SK-N-SH (cell line): Measurements from ENCODE around the gene HYCC1. TPM values are rescaled to one million over a fixed set of nuclear protein-coding genes. Genes with fewer than 3 reads are reported as not detected.
A peak's percentile ranks its signal among the peaks of the same experiment; 100 is the strongest.

ENCODE experiments used
- CTCF ChIA-PET: fragments of 300-600, 350-600 bp; formaldehyde crosslinking; extraction: SDS; loops from one replicate; lab custom pipeline; 2021; lab: Yijun Ruan, JAX
- POLR2A ChIA-PET: fragments of 350-600 bp; sonication (Branson Sonifier 250); formaldehyde crosslinking; extraction: SDS; loops from one replicate; lab custom pipeline; 2020; ENCODE audit warnings: antibody characterized with exemption, inconsistent platforms; lab: Yijun Ruan, JAX
- DNase-seq: peaks from one replicate; pipeline ENCODE4 v3.0.0; 2012
- H2AFZ ChIP-seq: fragments of 200-600 bp; sonication (generic); 2 replicates; pipeline ENCODE4 v1.8.1; 2016; ENCODE audit warnings: antibody characterized with exemption, mild to moderate bottlenecking, low read depth
- H3F3A ChIP-seq: fragments of 200-600 bp; sonication (generic); replicated peaks from 2 replicates; pipeline ENCODE3; 2016; ENCODE audit warnings: antibody characterized with exemption, mild to moderate bottlenecking; ENCODE audit not compliant: insufficient read depth
- H3K27ac ChIP-seq, 2 experiments: fragments of 200-500 bp in 1 of 2; fragments of 200-600 bp in 1 of 2; sonication (Bioruptor generic) in 1 of 2; sonication (generic), shearing (Covaris generic) in 1 of 2; 2 replicates each; pipeline versions ENCODE4 v1.5.1 to v1.6.1; 2014 to 2016; ENCODE audit warnings: low read depth in 2 of 2, inconsistent platforms in 1 of 2, low read length in 1 of 2, mild to moderate bottlenecking in 1 of 2, mixed read lengths in 1 of 2
- H3K27me3 ChIP-seq: fragments of 200-600 bp; sonication (generic), shearing (Covaris generic); 2 replicates; pipeline ENCODE4 v1.6.1; 2016; ENCODE audit warnings: mixed run types; ENCODE audit not compliant: insufficient read depth
- H3K36me3 ChIP-seq, 2 experiments: fragments of 200-500 bp in 1 of 2; fragments of 200-600 bp in 1 of 2; sonication (Bioruptor generic) in 1 of 2; sonication (generic) in 1 of 2; replicated peaks in 1 of 2; 2 replicates each; pipeline versions ENCODE3 to v1.5.1; 2014 to 2016; ENCODE audit warnings: low read length in 1 of 2, mild to moderate bottlenecking in 1 of 2; ENCODE audit not compliant: insufficient read depth in 2 of 2, control insufficient read depth in 1 of 2
- H3K4me1 ChIP-seq, 2 experiments: fragments of 200-500 bp in 1 of 2; fragments of 200-600 bp in 1 of 2; sonication (Bioruptor generic) in 1 of 2; sonication (generic), shearing (Covaris generic) in 1 of 2; 2 replicates each; pipeline versions ENCODE4 v1.5.1 to v1.6.1; 2014 to 2016; ENCODE audit warnings: low read depth in 1 of 2, low read length in 1 of 2, mixed run types in 1 of 2; ENCODE audit not compliant: insufficient read depth in 2 of 2, control insufficient read depth in 1 of 2
- H3K4me2 ChIP-seq: fragments of 200-600 bp; sonication (generic), shearing (Covaris generic); 2 replicates; pipeline ENCODE4 v1.6.1; 2017; ENCODE audit warnings: mixed run types
- H3K4me3 ChIP-seq, 2 experiments: fragments of 200-500 bp in 1 of 2; fragments of 200-600 bp in 1 of 2; sonication (Bioruptor generic) in 1 of 2; sonication (generic), shearing (Covaris generic) in 1 of 2; 2 replicates each; pipeline versions ENCODE4 v1.5.1 to v1.8.1; 2014 to 2016; ENCODE audit warnings: low read depth in 2 of 2, inconsistent platforms in 1 of 2, low read length in 1 of 2, mild to moderate bottlenecking in 1 of 2, mixed read lengths in 1 of 2, moderate library complexity in 1 of 2
- H3K79me2 ChIP-seq: fragments of 200-600 bp; sonication (generic); 2 replicates; pipeline ENCODE4 v1.8.1; 2017; ENCODE audit warnings: mild to moderate bottlenecking; ENCODE audit not compliant: insufficient read depth
- H3K9ac ChIP-seq: fragments of 200-600 bp; sonication (generic); 2 replicates; pipeline ENCODE4 v1.6.1; 2017; ENCODE audit warnings: mixed run types
- H3K9me2 ChIP-seq: fragments of 200-600 bp; sonication (generic); 2 replicates; pipeline ENCODE4 v1.6.1; 2017; ENCODE audit warnings: mixed run types
- H3K9me3 ChIP-seq: fragments of 200-600 bp; sonication (generic); 2 replicates; pipeline ENCODE4 v1.6.1; 2017; ENCODE audit warnings: mixed run types, mild to moderate bottlenecking, moderate library complexity
- H4K20me1 ChIP-seq: fragments of 200-600 bp; sonication (generic); 2 replicates; pipeline ENCODE4 v1.6.1; 2017; ENCODE audit warnings: mild to moderate bottlenecking, mixed run types; ENCODE audit not compliant: insufficient read depth
- EZH2phosphoT487 ChIP-seq: fragments of 200-600 bp; sonication (generic); IDR thresholded peaks from 2 replicates; pipeline ENCODE4 v1.6.1; 2017; ENCODE audit warnings: low read depth, mixed run types, mild to moderate bottlenecking, antibody characterized with exemption, moderate library complexity, borderline replicate concordance
- FOXJ3 ChIP-seq: sonication (generic); formaldehyde crosslinking; IDR thresholded peaks from 2 replicates; pipeline ENCODE4 v1.5.1; 2020; ENCODE audit warnings: mild to moderate bottlenecking, missing genetic modification reagents
- GABPA ChIP-seq: IDR thresholded peaks from 2 replicates; pipeline ENCODE4 v1.4.0; 2012; ENCODE audit warnings: low read depth, mild to moderate bottlenecking
- MAX ChIP-seq: IDR thresholded peaks from 2 replicates; pipeline ENCODE4 v1.4.0; 2012; ENCODE audit warnings: low read depth
- MXI1 ChIP-seq: IDR thresholded peaks from 2 replicates; pipeline ENCODE4 v1.6.1; 2012; ENCODE audit warnings: mild to moderate bottlenecking, low read depth, low read length, improper control_type of control experiment
- RAD21 ChIP-seq: IDR thresholded peaks from 2 replicates; pipeline ENCODE4 v1.6.1; 2012; ENCODE audit warnings: mild to moderate bottlenecking, low read length
- RXRA ChIP-seq: IDR thresholded peaks from 2 replicates; pipeline ENCODE4 v1.4.0; 2012; ENCODE audit warnings: low read depth, mild to moderate bottlenecking, borderline replicate concordance
- SMC3 ChIP-seq: IDR thresholded peaks from 2 replicates; pipeline ENCODE4 v1.6.1; 2012; ENCODE audit warnings: low read depth, low read length, improper control_type of control experiment
- USF1 ChIP-seq: IDR thresholded peaks from 2 replicates; pipeline ENCODE4 v1.4.0; 2012; ENCODE audit warnings: low read depth, borderline replicate concordance
- YY1 ChIP-seq: IDR thresholded peaks from 2 replicates; pipeline ENCODE4 v1.4.0; 2012; ENCODE audit warnings: low read depth, mild to moderate bottlenecking
- WGBS: methylation state at CpG from one replicate; pipeline ENCODE4 v1.1.6; 2017; ENCODE audit warnings: low lambda C conversion rate; 5-methylcytosine and 5-hydroxymethylcytosine counted together
- polyA plus RNA-seq, 3 experiments: library from polyadenylated mRNA; depleted of rRNA; stranded (reverse); fragments of >200 nt; gene quantifications; 2 replicates each; pipeline ENCODE4 v1.2.3, GENCODE V29; 2012
- TF ChIP-seq, protein P1 (sequence below): IDR thresholded peaks from 2 replicates; pipeline ENCODE4 v1.4.0; 2012; ENCODE audit warnings: low read depth, borderline replicate concordance
- TF ChIP-seq, protein P2 (sequence below): fragments of 200-600 bp; sonication (generic); IDR thresholded peaks from 2 replicates; pipeline ENCODE4 v1.6.1; 2017; ENCODE audit warnings: antibody characterized with exemption, mild to moderate bottlenecking, moderate library complexity
- TF ChIP-seq, protein P3 (sequence below): IDR thresholded peaks from 2 replicates; pipeline ENCODE4; 2012

HYCC1 gene
- polyA plus RNA-seq, 1 of the 3 experiments (the other 2 are of a cell fraction), result 5.3 TPM

GRCh38 chr7:23058408-23059096 is 44.6 kb upstream of the HYCC1 start:
- POLR2A ChIA-PET, result no interaction called here
- CTCF ChIA-PET, result interaction anchor here (0.9 to 9.6 kb wide), 4 partner anchors 9 to 500 kb away, joined by 3 to 268 read pairs (median 4); no protein-coding TSS in a partner anchor
- H3F3A ChIP-seq, result no peaks in the 10 kb centered on the region
- no peaks in the 10 kb centered on the region for H3K4me1 ChIP-seq
- no peak overlapping the region for H3K4me2 ChIP-seq
- H3K9ac ChIP-seq, result no peak overlapping the region
- DNase-seq, result no peak
- no peaks in the 10 kb centered on the region for H3K9me3 ChIP-seq
- TF ChIP-seq, protein P1, sequence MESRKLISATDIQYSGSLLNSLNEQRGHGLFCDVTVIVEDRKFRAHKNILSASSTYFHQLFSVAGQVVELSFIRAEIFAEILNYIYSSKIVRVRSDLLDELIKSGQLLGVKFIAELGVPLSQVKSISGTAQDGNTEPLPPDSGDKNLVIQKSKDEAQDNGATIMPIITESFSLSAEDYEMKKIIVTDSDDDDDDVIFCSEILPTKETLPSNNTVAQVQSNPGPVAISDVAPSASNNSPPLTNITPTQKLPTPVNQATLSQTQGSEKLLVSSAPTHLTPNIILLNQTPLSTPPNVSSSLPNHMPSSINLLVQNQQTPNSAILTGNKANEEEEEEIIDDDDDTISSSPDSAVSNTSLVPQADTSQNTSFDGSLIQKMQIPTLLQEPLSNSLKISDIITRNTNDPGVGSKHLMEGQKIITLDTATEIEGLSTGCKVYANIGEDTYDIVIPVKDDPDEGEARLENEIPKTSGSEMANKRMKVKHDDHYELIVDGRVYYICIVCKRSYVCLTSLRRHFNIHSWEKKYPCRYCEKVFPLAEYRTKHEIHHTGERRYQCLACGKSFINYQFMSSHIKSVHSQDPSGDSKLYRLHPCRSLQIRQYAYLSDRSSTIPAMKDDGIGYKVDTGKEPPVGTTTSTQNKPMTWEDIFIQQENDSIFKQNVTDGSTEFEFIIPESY, result no peak
- no peak for TF ChIP-seq SMC3
- TF ChIP-seq RAD21, result no peak
- TF ChIP-seq YY1, result no peak
- no peak for TF ChIP-seq MAX
- no peaks in the 10 kb centered on the region for H3K9me2 ChIP-seq
- WGBS, result 25% methylated on average over 6 of the region's 6 CpGs
- no peaks in the 10 kb centered on the region for H3K79me2 ChIP-seq
- H4K20me1 ChIP-seq, result no peaks in the 10 kb centered on the region
- H3K36me3 ChIP-seq, result no peaks in the 10 kb centered on the region
- H3K27ac ChIP-seq, result no peak overlapping the region
- no peak overlapping the region for H2AFZ ChIP-seq
- H3K4me3 ChIP-seq, result no peak overlapping the region
- no peaks in the 10 kb centered on the region; the same call in 1 of the 2 replicates for H3K27me3 ChIP-seq

DNA sequence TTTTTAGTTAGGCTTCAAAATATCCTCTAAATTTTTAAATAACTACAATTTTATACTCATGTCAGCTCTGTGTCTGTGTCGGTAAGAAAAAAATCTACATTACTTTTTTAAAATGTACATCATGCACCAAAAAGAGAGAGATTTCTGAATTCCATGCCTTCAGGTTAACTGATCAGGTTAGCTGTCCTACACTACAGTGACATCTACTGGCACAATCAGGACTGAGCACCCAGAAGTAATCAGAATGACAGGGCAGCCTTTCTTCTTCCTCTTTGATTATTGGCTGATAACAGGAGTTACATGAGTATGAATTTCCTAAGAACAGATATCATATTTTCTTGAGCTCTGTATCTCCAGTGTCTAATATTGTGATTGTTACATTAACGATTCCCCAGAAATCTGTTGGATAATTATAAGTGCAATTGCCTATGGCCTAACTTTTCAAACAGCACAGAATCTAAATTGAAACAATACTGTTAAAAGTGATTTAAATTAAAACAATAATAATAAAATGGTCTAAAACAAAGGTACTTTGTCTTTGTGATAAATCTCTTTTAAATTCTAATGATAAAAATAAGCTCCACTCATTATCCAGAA is 41.8 kb upstream of the HYCC1 start:
- H3K27ac ChIP-seq, result no peak overlapping the region
- no peaks in the 10 kb centered on the region for H3K36me3 ChIP-seq
- ChIA-PET CTCF (interaction anchor here (0.6 to 9.6 kb wide), 66 partner anchors 11 to 1030 kb away, joined by 3 to 268 read pairs (median 5); partner anchors contain the start of genes HYCC1, IL6, KLHL7 and TOMM7), POLR2A (no interaction called here)
- H3F3A ChIP-seq, result no peaks in the 10 kb centered on the region
- H3K4me1 ChIP-seq, result no peaks in the 10 kb centered on the region
- no peak overlapping the region; a peak in 1 of 4 replicates for H3K4me3 ChIP-seq
- peak; percentile 70 for DNase-seq
- H3K79me2 ChIP-seq, result no peaks in the 10 kb centered on the region
- H3K9me2 ChIP-seq, result no peaks in the 10 kb centered on the region
- no peaks in the 10 kb centered on the region for H3K9me3 ChIP-seq
- H4K20me1 ChIP-seq, result no peaks in the 10 kb centered on the region
- H3K9ac ChIP-seq, result no peak overlapping the region
- H3K27me3 ChIP-seq, result no peaks in the 10 kb centered on the region; the same call in 1 of the 2 replicates
- no peak overlapping the region for H2AFZ ChIP-seq
- H3K4me2 ChIP-seq, result no peak overlapping the region
- 2% methylated on average over 2 of the region's 2 CpGs for WGBS
- TF ChIP-seq, protein P1, result no peak
- TF ChIP-seq RAD21 (peak; percentile 98), RXRA (no peak), FOXJ3 (no peak), SMC3 (peak; percentile 90), MXI1 (no peak), GABPA (no peak), EZH2phosphoT487 (no peak), USF1 (no peak)
- TF ChIP-seq, protein P2, sequence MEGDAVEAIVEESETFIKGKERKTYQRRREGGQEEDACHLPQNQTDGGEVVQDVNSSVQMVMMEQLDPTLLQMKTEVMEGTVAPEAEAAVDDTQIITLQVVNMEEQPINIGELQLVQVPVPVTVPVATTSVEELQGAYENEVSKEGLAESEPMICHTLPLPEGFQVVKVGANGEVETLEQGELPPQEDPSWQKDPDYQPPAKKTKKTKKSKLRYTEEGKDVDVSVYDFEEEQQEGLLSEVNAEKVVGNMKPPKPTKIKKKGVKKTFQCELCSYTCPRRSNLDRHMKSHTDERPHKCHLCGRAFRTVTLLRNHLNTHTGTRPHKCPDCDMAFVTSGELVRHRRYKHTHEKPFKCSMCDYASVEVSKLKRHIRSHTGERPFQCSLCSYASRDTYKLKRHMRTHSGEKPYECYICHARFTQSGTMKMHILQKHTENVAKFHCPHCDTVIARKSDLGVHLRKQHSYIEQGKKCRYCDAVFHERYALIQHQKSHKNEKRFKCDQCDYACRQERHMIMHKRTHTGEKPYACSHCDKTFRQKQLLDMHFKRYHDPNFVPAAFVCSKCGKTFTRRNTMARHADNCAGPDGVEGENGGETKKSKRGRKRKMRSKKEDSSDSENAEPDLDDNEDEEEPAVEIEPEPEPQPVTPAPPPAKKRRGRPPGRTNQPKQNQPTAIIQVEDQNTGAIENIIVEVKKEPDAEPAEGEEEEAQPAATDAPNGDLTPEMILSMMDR, result peak; percentile 100
- TF ChIP-seq, protein P3, sequence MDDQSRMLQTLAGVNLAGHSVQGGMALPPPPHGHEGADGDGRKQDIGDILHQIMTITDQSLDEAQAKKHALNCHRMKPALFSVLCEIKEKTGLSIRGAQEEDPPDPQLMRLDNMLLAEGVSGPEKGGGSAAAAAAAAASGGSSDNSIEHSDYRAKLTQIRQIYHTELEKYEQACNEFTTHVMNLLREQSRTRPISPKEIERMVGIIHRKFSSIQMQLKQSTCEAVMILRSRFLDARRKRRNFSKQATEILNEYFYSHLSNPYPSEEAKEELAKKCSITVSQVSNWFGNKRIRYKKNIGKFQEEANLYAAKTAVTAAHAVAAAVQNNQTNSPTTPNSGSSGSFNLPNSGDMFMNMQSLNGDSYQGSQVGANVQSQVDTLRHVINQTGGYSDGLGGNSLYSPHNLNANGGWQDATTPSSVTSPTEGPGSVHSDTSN, result no peak
